B cell (primary cell): ENCODE results near the gene DCDC1.

Source experiments
- CTCF ChIP-seq: fragments of 200-600 bp; IDR thresholded peaks from one replicate; pipeline ENCODE4 v1.8.0; 2022; ENCODE audit warnings: antibody characterized with exemption, mild to moderate bottlenecking
- EZH2 ChIP-seq: IDR thresholded peaks from 2 replicates; pipeline ENCODE4 v1.6.1; 2012; ENCODE audit warnings: borderline replicate concordance, low read depth, mild to moderate bottlenecking, moderate library complexity, low read length; ENCODE audit not compliant: insufficient read depth, poor library complexity, severe bottlenecking

DNA sequence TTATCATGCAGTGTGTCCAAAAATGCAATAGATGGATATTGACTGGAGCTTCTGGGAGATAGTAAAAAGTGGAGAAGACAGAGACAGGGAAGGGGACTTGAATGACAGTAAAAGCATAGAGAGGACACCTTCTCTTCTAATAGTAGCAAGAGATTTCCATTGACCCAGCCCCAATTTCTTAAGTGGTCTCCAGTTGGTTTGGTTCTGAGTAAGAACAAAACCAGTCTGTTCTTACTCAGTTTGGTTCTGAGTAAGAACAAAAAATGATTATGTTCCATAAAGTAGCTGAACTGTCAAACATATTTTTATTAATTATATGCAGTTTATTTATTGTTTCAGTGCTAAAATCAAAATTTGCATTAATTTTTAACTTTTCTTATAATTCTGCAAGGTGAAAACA, 466.6 kb downstream of the DCDC1 start:
- TF ChIP-seq CTCF: no peak
- TF ChIP-seq EZH2: no peak
